SK-N-SH treated with all-trans-retinoic acid at 6 μM for 48 hours (cell line): ENCODE measurements around the gene BTNL9.

Source experiments
- ATAC-seq: fragments of 200-7000 bp; cut with Tn5 transposase; 3 replicates; pipeline ENCODE4 v1.9.1; 2020; ENCODE audit warnings: mild to moderate bottlenecking, moderate library complexity
- ARNTL ChIP-seq: fragments of 450-650 bp; formaldehyde crosslinking; IDR thresholded peaks from 2 replicates; pipeline ENCODE4 v1.5.0; 2020; ENCODE audit warnings: low read depth, mild to moderate bottlenecking, moderate library complexity, borderline replicate concordance
- BACH2 ChIP-seq: fragments of 250-450 bp; sonication (Bioruptor Pico); IDR thresholded peaks from 2 replicates; pipeline ENCODE4 v1.9.0; 2021; ENCODE audit warnings: mild to moderate bottlenecking, borderline replicate concordance
- CREB5 ChIP-seq: fragments of 250-450 bp; sonication (Bioruptor Pico); IDR thresholded peaks from 2 replicates; pipeline ENCODE4 v1.5.1; 2020; ENCODE audit warnings: low read depth, mild to moderate bottlenecking, moderate library complexity
- CSDC2 ChIP-seq: fragments of 250-450 bp; sonication (Bioruptor Pico); IDR thresholded peaks from 2 replicates; pipeline ENCODE4 v1.5.0; 2020; ENCODE audit warnings: mild to moderate bottlenecking, moderate library complexity
- CSRNP3 ChIP-seq: fragments of 250-450 bp; sonication (Bioruptor Pico); IDR thresholded peaks from 2 replicates; pipeline ENCODE4 v1.5.1; 2021; ENCODE audit warnings: mild to moderate bottlenecking, moderate library complexity
- ESRRG ChIP-seq: fragments of 250-450 bp; sonication (Bioruptor Pico); IDR thresholded peaks from 2 replicates; pipeline ENCODE4 v1.6.1; 2021; ENCODE audit warnings: mild to moderate bottlenecking
- GLIS3 ChIP-seq: fragments of 250-450 bp; sonication (Bioruptor Pico); IDR thresholded peaks from 2 replicates; pipeline ENCODE4 v1.5.0; 2020; ENCODE audit warnings: mild to moderate bottlenecking, moderate library complexity
- ISL1 ChIP-seq: fragments of 250-450 bp; sonication (Bioruptor Pico); IDR thresholded peaks from 2 replicates; pipeline ENCODE4 v2.1.2; 2022; ENCODE audit warnings: mild to moderate bottlenecking, moderate library complexity
- OSR1 ChIP-seq: fragments of 250-450 bp; sonication (Bioruptor Pico); IDR thresholded peaks from 2 replicates; pipeline ENCODE4 v1.8.0; 2022; ENCODE audit warnings: moderate library complexity, mild to moderate bottlenecking, inconsistent platforms
- POU6F1 ChIP-seq: fragments of 250-450 bp; sonication (Bioruptor Pico); IDR thresholded peaks from 2 replicates; pipeline ENCODE4 v1.8.0; 2021; ENCODE audit warnings: low read depth, mild to moderate bottlenecking, moderate library complexity, borderline replicate concordance
- PPARA ChIP-seq: fragments of 250-450 bp; sonication (Bioruptor Pico); IDR thresholded peaks from 2 replicates; pipeline ENCODE4 v1.5.0; 2020; ENCODE audit warnings: mild to moderate bottlenecking, borderline replicate concordance
- RARB ChIP-seq: fragments of 250-450 bp; sonication (Bioruptor Pico); IDR thresholded peaks from 2 replicates; pipeline ENCODE4 v1.8.0; 2021; ENCODE audit warnings: mild to moderate bottlenecking, moderate library complexity
- SNAI2 ChIP-seq: fragments of 250-450 bp; sonication (Bioruptor Pico); IDR thresholded peaks from 2 replicates; pipeline ENCODE4 v1.5.0; 2020; ENCODE audit warnings: mild to moderate bottlenecking, moderate library complexity
- TCF4 ChIP-seq: fragments of 250-450 bp; sonication (Bioruptor Pico); IDR thresholded peaks from 2 replicates; pipeline ENCODE4 v1.8.0; 2021; ENCODE audit warnings: mild to moderate bottlenecking, moderate library complexity, borderline replicate concordance
- TOX ChIP-seq: fragments of 250-450 bp; sonication (Bioruptor Pico); IDR thresholded peaks from 2 replicates; pipeline ENCODE4 v1.8.0; 2021; ENCODE audit warnings: mild to moderate bottlenecking, moderate library complexity, borderline replicate concordance
- ZC3H10 ChIP-seq: fragments of 250-450 bp; sonication (Bioruptor Pico); IDR thresholded peaks from 2 replicates; pipeline ENCODE4 v1.5.1; 2021; ENCODE audit warnings: mild to moderate bottlenecking, moderate library complexity
- ZFP3 ChIP-seq: fragments of 250-450 bp; sonication (Bioruptor Pico); IDR thresholded peaks from 2 replicates; pipeline ENCODE4 v1.5.0; 2020; ENCODE audit warnings: mild to moderate bottlenecking, moderate library complexity
- ZFP30 ChIP-seq: fragments of 450-650 bp; formaldehyde crosslinking; IDR thresholded peaks from 2 replicates; pipeline ENCODE4 v1.5.0; 2022; ENCODE audit warnings: mild to moderate bottlenecking, moderate library complexity
- ZNF565 ChIP-seq: fragments of 450-650 bp; formaldehyde crosslinking; conservative IDR thresholded peaks from 2 replicates; pipeline ENCODE4 v1.5.0; 2020; ENCODE audit warnings: low read depth, mild to moderate bottlenecking, moderate library complexity
- ZNF70 ChIP-seq: fragments of 450-650 bp; formaldehyde crosslinking; IDR thresholded peaks from 2 replicates; pipeline ENCODE4 v1.5.0; 2020; ENCODE audit warnings: mild to moderate bottlenecking, moderate library complexity
- ZNF8 ChIP-seq: fragments of 450-650 bp; formaldehyde crosslinking; IDR thresholded peaks from 2 replicates; pipeline ENCODE4 v1.5.0; 2020; ENCODE audit warnings: mild to moderate bottlenecking, moderate library complexity
- TF ChIP-seq, protein P1 (sequence below): fragments of 250-450 bp; sonication (Bioruptor Pico); IDR thresholded peaks from 2 replicates; pipeline ENCODE4 v1.8.0; 2020; ENCODE audit warnings: mild to moderate bottlenecking, moderate library complexity, borderline replicate concordance

BTNL9 gene

DNA sequence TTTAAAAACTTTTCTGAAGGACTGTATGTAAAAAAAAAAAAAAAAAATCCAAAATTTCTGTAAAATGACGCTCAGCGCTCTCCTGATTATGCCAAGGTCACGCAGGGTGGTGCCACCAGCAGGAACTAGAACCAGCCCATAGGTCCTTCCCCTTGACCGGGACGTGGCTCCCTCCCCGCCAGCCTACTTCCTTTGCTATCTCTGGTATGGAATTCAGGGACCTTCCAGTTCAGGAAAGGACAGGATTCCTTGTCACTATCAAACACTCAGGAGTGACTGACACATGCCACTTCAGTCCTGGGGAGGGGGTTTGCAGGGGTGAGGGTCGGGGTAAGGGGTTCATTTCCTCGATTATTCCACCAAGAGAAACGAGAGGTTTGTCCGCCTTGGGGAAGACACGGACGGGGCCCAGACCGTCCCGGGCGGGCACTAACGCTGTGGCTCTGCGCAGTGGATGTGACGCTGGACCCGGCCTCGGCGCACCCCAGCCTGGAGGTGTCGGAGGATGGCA, 18.8 kb downstream of the BTNL9 start:
- TF ChIP-seq ISL1 (CRISPR knock-in tag) (no peak), GLIS3 (CRISPR knock-in tag) (no peak), RARB (no peak)
- no peak for ATAC-seq

DNA sequence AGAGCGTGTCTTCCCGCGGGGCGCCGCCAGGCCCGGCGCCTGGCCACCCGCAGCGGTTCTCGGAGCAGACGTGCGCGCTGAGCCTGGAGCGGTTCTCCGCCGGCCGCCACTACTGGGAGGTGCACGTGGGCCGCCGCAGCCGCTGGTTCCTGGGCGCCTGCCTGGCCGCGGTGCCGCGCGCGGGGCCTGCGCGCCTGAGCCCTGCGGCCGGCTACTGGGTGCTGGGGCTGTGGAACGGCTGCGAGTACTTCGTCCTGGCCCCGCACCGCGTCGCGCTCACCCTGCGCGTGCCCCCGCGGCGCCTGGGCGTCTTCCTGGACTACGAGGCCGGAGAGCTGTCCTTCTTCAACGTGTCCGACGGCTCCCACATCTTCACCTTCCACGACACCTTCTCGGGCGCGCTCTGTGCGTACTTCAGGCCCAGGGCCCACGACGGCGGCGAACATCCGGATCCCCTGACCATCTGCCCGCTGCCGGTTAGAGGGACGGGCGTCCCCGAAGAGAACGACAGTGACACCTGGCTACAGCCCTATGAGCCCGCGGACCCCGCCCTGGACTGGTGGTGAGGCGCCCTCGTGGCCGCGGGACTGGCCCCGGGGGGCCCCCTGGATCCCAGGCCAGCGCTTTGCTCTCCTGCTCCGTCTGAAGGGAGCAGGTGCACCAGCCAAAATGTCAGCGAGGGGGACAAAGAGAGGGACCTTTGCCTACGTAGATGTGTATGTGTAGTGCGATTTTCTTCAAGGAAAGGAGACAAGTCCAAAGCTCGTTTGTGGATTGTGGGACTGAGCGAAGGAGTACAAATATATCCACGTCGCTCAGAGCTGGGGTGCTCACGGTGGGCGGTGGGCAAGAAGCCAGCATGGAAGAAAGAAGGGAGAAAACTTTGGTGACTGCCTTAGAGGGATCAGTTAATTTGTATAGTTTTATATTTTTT, 19.5 kb downstream of the BTNL9 start:
- TF ChIP-seq ZC3H10 (CRISPR knock-in tag) (no peak), ZNF565 (no peak), CSDC2 (CRISPR knock-in tag) (no peak), ARNTL (CRISPR knock-in tag) (no peak)
- ATAC-seq = no peak

GRCh38 chr5:181060231-181060590, 20.1 kb downstream of the BTNL9 start:
- TF ChIP-seq ARNTL (CRISPR knock-in tag) (no peak), ZFP30 (no peak), CSRNP3 (CRISPR knock-in tag) (no peak), PPARA (no peak), RARB (no peak), ESRRG (CRISPR knock-in tag) (no peak), ISL1 (CRISPR knock-in tag) (no peak), CREB5 (CRISPR knock-in tag) (no peak), ZNF565 (no peak)
- TF ChIP-seq, protein P1, sequence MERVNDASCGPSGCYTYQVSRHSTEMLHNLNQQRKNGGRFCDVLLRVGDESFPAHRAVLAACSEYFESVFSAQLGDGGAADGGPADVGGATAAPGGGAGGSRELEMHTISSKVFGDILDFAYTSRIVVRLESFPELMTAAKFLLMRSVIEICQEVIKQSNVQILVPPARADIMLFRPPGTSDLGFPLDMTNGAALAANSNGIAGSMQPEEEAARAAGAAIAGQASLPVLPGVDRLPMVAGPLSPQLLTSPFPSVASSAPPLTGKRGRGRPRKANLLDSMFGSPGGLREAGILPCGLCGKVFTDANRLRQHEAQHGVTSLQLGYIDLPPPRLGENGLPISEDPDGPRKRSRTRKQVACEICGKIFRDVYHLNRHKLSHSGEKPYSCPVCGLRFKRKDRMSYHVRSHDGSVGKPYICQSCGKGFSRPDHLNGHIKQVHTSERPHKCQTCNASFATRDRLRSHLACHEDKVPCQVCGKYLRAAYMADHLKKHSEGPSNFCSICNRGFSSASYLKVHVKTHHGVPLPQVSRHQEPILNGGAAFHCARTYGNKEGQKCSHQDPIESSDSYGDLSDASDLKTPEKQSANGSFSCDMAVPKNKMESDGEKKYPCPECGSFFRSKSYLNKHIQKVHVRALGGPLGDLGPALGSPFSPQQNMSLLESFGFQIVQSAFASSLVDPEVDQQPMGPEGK (CRISPR knock-in tag) = no peak
- no peak for ATAC-seq

DNA sequence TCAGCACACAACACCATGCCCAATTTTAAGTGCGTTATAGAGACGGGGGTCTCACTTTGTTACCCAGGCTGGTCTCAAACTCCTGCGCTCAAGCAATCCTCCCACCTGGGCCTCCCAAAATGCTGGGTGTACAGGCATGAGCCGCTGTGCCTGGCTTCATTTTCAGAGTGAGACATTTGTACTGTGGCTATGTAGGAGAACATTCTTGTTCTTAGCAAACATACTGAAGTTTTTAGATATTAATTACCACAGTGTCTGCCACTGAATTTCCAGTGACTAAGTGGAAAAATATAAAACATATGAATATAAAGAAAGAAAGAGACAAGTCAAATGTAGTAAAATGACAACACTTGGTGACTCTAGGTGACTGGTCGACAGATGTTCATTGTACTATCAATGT, 20.9 kb downstream of the BTNL9 start:
- TF ChIP-seq ZFP3 (CRISPR knock-in tag) (no peak), OSR1 (CRISPR knock-in tag) (no peak), ZNF565 (no peak), POU6F1 (no peak), ZNF8 (CRISPR knock-in tag) (no peak), ESRRG (CRISPR knock-in tag) (no peak), PPARA (no peak), CSDC2 (CRISPR knock-in tag) (no peak), ZFP30 (no peak), ZNF70 (no peak)
- no peak for ATAC-seq

- no peak for ATAC-seq
- TF ChIP-seq TCF4 (no peak), OSR1 (CRISPR knock-in tag) (no peak), ZFP30 (no peak), BACH2 (CRISPR knock-in tag) (no peak), ZNF8 (CRISPR knock-in tag) (no peak), SNAI2 (CRISPR knock-in tag) (no peak), TOX (CRISPR knock-in tag) (no peak), CREB5 (CRISPR knock-in tag) (no peak), ESRRG (CRISPR knock-in tag) (no peak), ARNTL (CRISPR knock-in tag) (no peak), GLIS3 (CRISPR knock-in tag) (no peak), RARB (no peak), PPARA (no peak), ZC3H10 (CRISPR knock-in tag) (no peak), CSRNP3 (CRISPR knock-in tag) (no peak)
- TF ChIP-seq, protein P1 (CRISPR knock-in tag) = no peak
These were observed 21.6 kb downstream of the BTNL9 start for GRCh38 chr5:181061645-181062044.
